Memory B cell (primary cell): Measurements from ENCODE around the gene IL25.
A peak's percentile ranks its signal among the peaks of the same experiment; 100 is the strongest.
"Not testable (repeated sequence)": the region's sequence is repeated elsewhere in the genome, so short reads cannot be mapped to it uniquely, and the experiment has no call there.

ENCODE experiments used
- ATAC-seq: fragments of 150-1000 bp; cut with Tn5 transposase; 2 replicates; pipeline ENCODE4 v1.10.0; 2021; ENCODE audit warnings: low read depth, mild to moderate bottlenecking, moderate library complexity
- DNase-seq, 2 donors: peaks; one replicate each; pipeline ENCODE4 v3.0.0; 2022; ENCODE audit warnings: low spot score in 2 of 2
- H3K27ac Mint-ChIP-seq: one replicate; pipeline ENCODE4 v1.8.0; 2022; ENCODE audit warnings: mild to moderate bottlenecking, moderate library complexity, mixed read lengths
- H3K27me3 Mint-ChIP-seq: one replicate; pipeline ENCODE4 v1.8.0; 2022; ENCODE audit warnings: mixed read lengths
- H3K36me3 Mint-ChIP-seq: one replicate; pipeline ENCODE4 v1.8.0; 2022; ENCODE audit warnings: mild to moderate bottlenecking, mixed read lengths
- H3K4me1 Mint-ChIP-seq: one replicate; pipeline ENCODE4 v1.8.0; 2022; ENCODE audit warnings: mixed read lengths
- H3K4me3 Mint-ChIP-seq: one replicate; pipeline ENCODE4 v1.8.0; 2022; ENCODE audit warnings: mild to moderate bottlenecking, moderate library complexity, mixed read lengths
- H3K9me3 Mint-ChIP-seq: one replicate; pipeline ENCODE4 v1.8.0; 2022; ENCODE audit warnings: mixed read lengths

IL25 gene

DNA sequence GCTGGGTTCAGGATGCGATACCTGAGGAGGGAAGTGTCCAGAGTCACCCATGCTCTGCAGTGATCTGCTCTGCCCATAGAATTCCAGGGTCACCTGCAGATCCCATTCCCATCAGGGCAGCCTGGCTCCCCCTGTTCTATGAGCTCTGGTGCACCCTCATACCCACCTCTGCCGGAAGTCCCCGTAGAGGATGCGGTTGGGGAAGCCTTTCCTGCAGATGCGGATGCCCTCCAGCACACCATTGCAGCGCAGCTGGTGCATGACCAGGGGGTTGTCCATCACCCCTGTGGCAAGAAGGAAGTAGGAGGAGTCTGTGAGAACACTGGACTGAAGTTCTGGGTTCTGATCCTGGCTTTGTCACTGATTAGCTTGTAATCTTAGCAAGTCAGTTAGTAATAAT is 53.2 kb downstream of the IL25 start:
- H3K4me3 Mint-ChIP-seq, H3K27ac Mint-ChIP-seq, H3K27me3 Mint-ChIP-seq, DNase-seq, H3K36me3 Mint-ChIP-seq, H3K9me3 Mint-ChIP-seq, H3K4me1 Mint-ChIP-seq: not testable (repeated sequence)
- peak; percentile 57 for ATAC-seq
